NCI-H2196 (cell line): ENCODE data around the gene SLC2A4.

Experiments
- DNase-seq: peaks from one replicate; lab custom pipeline; 2025; ENCODE audit not compliant: unreplicated experiment; lab: John Stamatoyannopoulos, UW

The SLC2A4 gene

DNA sequence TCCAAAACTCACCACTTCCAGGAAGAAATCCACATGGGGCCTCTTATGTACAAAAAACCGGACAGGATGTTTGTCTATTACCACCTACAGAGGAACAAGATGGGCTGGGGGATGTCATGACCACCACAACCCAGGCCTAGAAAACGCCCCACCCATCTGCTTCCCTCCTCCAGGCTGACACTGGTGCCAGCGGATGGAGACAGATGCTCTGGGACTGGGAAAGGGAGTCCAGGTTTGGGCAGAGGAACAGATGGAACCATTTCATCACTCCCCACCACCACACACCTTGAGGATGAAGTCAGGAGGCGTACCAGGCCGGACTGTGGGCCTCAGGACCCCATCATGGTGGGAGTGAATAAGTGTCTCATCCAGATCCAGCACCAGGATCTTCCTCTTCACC lies 34.7 kb upstream of the SLC2A4 start:
- DNase-seq: no peak

DNA sequence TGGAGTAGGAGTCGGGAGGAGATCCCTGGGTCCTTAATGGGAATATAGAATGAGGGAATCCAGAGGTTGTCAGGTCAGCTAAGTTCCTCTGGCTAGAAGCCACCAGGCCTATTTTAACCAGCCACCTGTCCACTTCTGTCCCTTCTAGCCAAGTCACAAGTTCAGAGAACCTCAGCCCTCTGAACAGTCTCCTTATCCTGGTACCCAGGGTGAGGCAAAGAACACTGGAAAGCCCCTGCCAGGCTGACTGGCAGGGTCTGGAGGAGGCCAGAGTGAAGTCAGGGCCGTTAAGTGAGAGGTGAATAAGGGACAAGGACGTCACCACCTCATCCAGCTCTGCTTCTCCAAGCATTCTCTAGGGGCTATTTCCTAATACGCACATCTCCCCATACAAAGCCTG lies 32.7 kb upstream of the SLC2A4 start:
- DNase-seq: no peak

DNA sequence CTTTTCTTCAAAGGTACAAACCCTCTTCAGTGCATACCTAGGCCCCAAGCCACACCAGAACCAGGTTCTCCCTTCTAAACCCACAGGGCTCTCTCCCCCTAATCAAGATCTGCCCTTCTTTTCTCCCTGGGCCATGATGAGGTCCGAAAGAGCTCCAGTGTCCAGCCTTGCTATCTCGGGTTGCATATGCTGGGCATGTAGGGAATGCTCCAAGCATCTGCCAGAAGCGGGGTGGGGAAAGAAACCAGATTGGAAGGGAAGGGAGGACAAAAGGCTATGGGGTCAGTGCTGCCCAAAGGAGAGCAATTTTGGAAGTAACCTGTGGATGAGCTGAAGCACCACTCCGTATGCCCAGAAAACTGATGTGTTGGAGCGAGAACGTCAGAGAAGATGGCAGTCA lies 32.3 kb upstream of the SLC2A4 start:
- no peak for DNase-seq

DNA sequence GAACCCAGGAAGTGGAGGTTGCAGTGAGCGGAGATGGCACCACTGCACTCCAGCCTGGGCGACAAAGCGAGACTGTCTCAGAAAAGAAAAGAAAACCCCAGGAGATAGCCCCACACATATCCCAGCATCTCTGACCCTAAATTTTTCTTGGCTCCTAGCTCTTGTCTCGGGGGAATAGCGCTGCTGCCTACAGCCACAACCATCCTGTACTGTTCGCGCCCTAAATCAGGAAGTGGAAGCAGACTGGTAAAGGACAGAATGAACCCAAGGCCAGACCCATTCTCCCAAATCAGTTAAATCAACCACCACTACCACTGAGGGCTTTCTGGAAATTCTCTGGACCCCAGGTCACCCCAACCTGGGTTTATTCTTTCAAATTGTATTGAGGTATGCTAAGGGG lies 31.7 kb upstream of the SLC2A4 start:
- DNase-seq: no peak

DNA sequence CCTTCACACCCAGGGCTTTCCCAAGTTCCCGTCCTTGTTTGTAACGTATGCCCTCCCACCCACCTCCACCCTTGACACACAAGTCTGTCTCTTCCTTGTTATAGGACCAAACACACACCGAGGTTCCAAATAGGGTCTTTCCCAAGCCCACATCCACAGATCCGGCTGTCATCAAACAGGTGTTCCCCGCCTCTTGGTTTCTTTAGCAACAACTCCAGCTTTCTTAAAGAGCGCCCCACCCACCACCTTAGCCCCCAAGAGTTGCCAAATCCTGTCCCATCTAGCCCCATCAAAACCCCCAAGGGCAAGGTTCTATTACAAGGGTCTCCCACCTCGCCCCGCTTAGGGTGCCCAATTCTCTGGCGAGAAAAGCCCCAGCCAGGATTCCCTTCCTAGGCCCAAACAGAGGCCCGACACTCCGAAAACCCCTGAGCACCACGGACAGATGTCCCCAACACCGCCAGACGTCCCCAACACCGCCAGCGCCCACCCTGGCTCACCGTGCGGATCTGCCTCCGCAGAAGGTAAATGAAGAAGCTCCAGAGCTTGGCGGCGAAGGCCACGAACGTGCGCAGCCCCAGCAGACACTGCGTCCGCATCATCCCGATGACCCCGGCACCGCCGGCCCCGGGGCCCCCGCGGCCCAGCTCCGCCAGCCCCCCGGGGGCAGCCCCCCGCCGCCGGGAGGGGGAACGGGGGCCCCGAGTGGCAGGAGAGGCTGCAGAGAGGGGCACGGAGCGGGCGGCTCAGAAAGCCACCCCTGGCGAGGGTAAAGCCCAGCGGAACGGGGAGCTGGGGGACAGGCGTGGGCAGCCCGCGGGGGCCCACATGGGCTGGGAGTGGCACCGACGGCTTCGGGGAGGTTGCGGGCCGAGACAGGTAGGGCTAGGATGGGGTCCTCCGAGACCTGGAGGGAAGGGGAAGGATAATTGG lies 30.6 kb upstream of the SLC2A4 start:
- DNase-seq: no peak

DNA sequence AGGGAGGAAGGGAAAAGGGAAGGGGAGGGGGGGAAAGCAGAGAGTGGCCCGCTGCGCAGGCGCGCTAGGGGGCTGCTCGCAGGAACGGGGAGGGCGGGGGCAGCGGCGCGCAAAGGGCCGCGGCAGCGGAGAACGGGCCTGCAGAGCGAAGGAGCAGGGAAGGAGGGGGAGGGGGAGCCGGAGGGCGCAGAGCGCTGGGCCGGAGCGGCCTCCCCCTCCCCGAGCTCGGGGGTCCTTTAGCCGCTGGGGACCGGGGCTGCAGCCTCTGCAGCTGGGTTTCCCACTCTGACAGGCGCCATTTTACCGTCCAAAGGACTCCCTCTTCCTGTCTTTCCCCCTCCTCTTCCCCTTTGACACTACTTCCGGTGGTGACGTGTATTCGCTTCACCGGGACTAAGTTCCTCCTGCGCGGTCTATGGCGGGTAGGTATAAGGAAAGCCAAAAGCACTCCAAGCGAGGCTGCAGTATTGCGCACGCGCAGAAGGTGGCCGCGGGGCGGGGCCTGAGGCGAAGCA lies 29.8 kb upstream of the SLC2A4 start, which contains the start of gene CTDNEP1:
CTDNEP1 (minus strand) TSS at position 74 of the 515 bp plus-strand sequence. CDS start 438 bp downstream, outside the sequence.
- peak; percentile 92 for DNase-seq

DNA sequence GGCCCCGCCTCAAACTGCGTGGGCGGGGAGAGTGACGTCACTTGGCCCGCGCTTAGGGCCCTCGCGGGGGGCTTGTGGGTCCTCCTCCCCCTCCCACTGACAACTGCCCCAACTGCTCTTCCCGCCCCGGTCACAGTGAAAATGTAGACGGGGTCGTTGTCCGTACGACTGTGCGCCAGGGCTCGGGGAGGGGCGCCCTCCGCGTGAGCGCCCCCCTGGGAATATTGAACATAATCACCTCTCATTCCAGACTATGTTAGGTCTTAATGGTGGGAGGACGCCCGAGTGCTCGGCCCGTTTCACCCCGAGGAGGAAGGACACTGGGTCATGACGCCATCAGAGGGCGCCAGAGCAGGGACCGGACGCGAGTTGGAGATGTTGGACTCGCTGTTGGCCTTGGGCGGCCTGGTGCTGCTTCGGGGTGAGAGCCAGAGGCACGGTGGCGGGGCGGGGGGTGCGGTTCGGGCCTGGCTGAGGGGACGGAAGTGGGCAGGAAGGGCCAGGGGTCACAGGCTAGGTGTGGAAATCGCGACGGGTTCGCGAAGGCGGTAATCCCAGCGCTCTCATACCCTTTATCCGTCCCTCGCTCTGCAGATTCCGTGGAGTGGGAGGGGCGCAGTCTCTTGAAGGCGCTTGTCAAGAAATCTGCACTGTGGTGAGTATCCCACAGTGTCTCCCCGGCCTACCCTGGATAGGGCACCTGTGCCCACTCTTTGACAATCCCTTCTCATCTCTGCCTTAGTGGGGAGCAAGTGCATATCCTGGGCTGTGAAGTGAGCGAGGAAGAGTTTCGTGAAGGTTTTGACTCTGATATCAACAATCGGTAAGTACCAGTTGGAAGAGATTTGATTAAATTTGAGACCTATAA lies 29.1 kb upstream of the SLC2A4 start, which contains the start of gene ELP5:
ELP5 (plus strand) TSS at position 40 of the 868 bp plus-strand sequence; CDS start at position 376, 336 bp downstream.
- peak; percentile 78 for DNase-seq

DNA sequence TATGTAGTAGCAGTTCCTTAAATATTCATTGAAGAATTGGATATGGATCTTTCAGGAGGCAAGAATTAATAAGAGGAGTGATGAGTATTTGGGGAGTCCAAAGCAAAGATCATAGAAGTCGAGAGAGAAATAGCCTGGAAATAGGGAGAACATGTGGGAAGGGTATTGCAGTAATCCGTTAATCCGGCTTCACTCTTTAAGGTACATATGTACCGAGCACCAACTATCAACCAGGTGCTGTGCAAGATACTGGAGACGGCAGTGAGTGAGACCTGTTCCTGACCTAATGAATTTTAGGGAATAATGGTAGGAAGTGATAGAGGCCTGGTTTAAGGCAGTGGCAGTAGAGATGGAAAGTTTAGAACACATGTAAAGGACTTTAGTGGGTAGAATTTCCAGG lies 28.4 kb upstream of the SLC2A4 start:
- DNase-seq: no peak

DNA sequence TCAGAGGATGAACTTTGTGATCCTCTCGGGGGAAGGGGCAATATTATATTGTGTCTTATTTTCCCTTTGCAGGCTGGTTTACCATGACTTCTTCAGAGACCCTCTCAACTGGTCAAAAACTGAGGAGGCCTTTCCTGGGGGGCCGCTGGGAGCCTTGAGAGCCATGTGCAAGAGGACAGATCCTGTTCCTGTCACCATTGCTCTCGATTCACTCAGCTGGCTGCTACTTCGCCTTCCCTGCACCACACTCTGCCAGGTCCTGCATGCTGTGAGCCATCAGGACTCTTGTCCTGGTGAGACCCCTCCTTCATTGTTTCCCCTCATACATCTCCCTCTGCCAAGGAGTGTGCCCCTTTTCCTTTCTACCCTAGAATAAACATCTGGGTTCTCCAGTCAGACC lies 27.0 kb upstream of the SLC2A4 start:
- no peak for DNase-seq

DNA sequence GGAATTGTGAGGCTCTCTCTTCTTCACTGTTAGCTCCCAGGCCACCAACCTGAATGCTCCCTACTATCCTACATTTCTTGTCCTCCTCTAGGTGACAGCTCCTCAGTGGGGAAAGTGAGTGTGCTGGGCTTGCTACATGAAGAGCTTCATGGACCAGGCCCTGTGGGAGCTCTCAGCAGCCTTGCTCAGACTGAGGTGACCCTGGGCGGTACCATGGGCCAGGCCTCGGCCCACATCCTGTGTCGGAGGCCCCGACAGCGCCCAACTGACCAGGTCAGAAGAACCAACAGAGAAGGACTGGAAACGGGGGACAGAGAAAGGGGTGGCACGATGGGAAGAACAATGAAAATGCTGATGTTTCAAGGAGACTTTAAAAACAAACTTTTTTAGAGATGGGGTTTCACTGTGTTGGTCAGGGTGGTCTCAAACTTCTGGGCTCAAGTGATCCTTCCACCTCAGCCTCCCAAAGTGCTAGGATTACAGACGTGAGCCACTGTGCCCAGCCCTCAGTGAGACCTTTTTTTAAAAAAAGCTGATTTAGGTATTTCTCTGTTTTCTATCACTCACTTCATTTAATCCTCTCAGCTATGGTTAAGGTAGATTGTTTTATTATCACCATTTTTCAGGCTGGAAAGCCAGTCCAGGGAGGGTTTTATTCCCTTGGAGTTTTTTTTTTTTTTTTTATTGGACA lies 24.6 kb upstream of the SLC2A4 start:
- DNase-seq: no peak

DNA sequence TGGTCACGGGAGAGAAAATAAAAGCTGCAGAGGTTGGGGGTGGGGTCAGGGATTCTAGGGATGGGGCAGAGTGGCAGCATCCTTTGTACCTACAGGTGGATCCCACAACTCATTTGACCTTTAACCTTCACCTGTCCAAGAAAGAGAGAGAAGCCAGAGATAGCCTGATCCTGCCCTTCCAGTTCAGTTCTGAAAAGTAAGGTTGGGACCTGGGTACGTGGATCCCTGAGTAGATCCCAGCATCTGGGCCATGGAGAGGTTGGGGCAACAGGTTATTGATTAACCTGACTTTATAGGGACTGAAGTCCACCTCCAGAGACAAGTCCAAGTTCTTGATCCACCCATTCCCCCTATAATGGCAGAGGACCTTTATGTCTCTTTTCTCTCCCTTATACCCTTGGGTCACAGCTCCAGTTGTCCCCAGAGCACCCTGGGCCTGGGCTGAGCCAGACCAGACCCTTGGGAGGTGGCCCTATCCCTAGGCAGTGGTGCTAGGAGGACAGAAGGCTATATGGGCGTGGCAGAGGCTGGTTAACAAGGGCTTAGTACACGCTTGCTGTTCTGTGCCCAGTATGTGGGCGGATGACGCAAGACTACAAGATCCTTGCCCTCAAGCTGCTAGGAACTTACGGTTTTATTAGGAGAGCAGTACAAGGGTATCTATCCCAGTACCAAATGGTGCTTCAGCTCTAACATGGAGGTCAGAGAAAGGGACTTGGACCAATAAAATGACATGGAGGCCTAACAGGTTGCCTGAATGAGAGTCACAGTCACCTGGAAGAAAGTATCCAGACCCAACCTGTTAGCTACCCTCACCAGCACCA lies 22.6 kb upstream of the SLC2A4 start:
- DNase-seq: no peak

DNA sequence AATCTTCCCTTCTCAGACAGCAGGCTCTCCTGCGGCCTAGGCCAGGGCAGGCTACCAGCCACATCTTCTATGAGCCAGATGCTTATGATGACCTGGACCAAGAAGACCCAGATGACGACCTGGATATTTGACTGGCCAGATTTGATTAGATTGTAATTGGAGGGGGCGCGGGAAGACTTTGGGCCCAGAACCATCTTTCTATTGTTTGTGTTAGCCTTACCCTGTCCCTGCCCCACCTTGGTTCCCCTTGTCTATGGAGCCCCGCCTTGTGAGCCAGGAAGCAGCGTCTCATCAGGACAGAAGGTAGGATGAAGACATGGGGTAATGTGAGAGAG lies 22.0 kb upstream of the SLC2A4 start:
- no peak for DNase-seq

DNA sequence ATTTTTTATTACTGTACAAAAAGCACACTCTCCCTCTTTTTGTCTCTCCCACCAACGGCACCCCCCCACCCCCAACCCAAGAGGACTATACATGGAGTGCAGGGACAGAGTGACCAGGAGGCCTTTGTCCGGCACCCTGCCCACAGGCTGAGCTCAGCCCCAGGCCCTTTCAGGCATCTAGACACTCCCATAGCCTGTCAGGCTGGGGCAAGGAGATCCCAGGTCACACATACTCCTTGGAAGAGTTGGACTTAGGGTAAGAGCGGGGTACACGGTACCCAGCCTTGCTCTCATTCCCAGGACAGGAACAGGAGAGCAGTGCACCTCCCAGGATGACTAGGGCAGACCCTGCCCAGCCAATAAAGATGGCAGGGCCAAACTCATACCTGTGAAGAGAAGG lies 21.4 kb upstream of the SLC2A4 start:
- DNase-seq: no peak

DNA sequence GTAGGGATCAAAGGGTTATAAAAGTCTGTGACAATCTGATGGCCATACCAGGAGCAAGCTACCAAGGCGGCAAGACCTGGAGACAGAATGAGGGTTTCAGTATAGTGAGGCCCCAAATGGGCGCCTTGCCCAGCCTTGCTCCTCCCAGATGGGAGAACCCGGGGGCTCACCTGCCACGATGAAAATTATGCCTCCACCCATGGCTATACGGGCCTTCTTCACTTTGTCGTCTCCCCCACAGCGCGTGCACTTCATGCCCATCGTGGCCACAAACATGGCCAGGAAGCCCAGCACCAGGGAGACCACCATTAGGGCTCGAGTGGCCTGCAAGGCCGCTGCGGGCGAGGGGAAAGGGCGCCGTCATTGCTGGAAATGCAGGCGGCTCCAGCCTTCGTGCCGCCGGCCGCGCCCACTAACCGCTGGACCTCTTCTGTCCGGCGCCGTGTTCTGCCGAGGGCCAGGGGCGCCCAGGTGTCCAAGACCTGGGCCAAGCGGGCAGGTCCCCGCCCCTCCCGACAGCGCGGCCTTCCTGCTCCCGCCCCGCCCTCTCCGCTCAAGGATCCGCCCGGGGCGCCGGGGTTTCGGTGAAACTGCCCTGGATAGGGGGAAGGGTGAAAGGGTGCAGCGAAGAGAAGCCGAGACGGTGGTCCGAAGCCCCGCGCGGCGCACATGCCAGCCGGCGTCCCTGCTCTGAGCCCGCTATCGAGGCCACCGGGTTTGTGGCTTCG lies 20.7 kb upstream of the SLC2A4 start:
- DNase-seq: peak; percentile 44

DNA sequence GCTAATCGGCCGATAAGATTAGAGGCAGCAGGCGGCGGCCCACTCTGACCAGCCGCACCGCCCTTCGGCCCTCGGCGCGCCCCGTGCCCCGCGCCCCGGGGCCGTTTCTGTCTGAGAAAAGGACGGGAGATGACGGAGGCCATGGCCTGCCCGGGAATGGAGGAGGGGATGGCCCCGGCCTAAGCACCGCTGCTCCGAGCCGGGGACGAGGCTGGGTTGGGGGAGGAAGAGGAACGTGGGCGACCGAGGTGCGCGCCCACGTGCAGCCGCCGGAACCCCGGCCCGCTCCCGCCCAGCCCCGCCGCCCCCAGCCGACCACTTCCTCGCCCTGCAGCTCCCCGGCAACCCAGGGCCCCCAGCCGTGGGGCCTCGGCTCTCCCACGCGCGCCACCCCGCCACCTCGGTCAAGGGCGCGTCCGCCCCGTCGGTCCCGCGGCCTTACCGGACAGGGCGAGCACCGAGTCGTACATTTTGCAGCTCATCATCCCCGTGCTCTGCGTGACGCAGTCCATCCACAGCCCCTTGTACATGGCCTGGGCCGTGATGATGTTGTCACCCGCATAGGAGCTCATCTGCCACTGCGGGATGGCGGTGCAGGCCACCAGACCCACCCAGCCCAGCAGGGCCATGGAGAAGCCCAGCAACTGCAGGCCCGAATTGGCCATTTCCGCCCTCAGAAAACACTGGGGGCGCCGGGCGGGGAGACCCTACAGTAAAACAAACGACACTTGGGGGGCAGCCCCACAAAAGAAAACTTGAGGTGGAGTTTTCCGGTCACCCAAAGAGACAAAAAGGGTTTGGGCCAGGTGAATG lies 19.9 kb upstream of the SLC2A4 start:
- DNase-seq: no peak

DNA sequence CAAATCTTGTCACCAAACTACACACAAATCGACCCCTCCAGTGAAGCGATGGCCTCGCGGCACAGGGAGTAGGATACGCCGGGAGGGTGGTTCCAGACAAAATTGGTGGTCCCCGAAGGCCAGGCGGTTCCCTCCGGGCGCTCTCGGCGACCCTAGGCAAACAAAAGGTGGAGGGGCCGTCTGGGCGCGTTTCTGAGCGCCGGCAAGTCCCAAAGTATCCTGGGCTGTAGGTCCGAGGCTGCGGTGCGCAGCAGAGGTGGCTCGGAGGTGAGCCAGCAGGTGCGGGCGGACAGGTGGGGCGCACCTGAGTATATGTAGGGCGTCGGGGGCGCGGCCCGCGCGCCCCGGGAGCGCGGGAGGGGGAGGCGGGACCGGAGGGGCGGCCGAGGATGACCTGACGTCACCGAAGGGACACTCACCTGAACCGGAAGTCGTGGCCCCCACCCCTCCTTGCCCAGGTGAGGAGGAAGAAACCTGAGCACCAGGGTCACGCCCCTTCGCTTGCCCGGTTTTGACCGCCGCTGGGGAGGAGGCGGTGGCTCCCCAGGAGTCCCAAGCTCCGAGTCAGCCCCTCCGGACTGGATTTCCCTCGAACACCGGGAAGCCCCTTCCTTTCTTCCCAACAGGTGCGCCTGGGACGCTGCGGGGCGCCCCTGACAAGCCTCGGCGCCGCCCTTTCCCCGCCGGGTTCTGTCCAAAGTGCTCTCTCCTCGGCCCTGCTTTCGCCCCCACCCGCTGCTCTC lies 19.2 kb upstream of the SLC2A4 start, which contains the start of gene CLDN7:
CLDN7 (minus strand) TSS at position 287 of the 743 bp plus-strand sequence. CDS start 435 bp downstream, outside the sequence.
- peak; percentile 73 for DNase-seq

DNA sequence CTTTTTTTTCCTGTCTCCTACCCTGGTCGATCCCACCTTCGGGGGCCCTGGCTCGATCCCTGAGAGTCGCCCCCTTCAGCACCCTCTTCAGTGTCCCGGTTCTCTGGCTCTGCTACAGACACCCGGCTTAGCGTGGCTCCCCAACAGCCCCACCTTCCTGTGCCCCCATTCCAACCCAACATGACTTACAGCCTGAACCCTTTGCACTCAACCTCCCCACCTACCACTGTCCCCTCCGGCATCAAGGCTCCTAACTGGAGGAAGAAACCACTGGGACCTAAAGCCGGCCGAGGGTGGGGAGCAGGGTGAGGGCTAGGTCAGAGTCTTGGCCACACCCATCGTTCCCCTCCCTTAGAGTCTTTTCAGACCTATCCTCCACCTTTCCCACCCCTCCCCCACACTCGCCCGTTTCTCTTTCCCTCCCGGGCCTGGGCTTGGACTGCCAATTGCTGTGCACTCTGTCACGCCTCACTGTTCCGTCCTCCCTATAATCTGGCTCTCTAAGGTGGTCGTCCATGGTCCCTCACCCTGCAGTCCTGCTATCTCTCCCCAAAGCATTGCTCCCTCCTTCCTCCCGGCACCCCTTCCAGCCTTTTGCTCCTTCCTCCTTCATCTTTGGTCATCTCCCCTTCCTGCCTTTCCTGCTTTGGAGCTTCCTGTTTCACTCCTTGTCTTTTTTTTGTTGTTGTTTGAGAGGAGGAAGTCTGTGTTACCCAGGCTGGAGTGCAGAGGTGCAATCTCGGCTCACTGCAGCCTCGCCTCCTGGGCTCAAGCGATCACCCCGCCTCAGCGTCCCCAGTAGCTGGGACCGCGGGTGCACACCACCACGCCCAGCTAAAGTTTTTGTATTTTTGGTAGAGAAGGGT lies 18.4 kb upstream of the SLC2A4 start:
- DNase-seq: peak; percentile 35
